Measurements from ENCODE around the gene FAM181A. TPM values are rescaled to one million over a fixed set of nuclear protein-coding genes. Genes with fewer than 3 reads are reported as not detected.

The FAM181A gene
- total and polyA plus RNA-seq, 2 experiments from 2014 or later, result not detected

GRCh38 chr14:93930296-93930988, 3.3 kb downstream of the FAM181A start (continued):
- TF ChIP-seq CREB1 (CRISPR knock-in tag; IDR thresholded peaks at IDR 0.05; ENCODE audit: low read depth) (no peak), EZH2phosphoT487 (IDR thresholded peaks at IDR 0.05; ENCODE audit: unreplicated experiment) (no peak), ZNF331 (CRISPR knock-in tag; IDR thresholded peaks at IDR 0.05; ENCODE audit: low read depth) (no peak), NANOG (IDR thresholded peaks at IDR 0.05; ENCODE audit: borderline replicate concordance) (no peak)
- TF ChIP-seq, protein P1, sequence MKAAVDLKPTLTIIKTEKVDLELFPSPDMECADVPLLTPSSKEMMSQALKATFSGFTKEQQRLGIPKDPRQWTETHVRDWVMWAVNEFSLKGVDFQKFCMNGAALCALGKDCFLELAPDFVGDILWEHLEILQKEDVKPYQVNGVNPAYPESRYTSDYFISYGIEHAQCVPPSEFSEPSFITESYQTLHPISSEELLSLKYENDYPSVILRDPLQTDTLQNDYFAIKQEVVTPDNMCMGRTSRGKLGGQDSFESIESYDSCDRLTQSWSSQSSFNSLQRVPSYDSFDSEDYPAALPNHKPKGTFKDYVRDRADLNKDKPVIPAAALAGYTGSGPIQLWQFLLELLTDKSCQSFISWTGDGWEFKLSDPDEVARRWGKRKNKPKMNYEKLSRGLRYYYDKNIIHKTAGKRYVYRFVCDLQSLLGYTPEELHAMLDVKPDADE (IDR thresholded peaks at IDR 0.05), result no peak
- TF ChIP-seq, protein P2, sequence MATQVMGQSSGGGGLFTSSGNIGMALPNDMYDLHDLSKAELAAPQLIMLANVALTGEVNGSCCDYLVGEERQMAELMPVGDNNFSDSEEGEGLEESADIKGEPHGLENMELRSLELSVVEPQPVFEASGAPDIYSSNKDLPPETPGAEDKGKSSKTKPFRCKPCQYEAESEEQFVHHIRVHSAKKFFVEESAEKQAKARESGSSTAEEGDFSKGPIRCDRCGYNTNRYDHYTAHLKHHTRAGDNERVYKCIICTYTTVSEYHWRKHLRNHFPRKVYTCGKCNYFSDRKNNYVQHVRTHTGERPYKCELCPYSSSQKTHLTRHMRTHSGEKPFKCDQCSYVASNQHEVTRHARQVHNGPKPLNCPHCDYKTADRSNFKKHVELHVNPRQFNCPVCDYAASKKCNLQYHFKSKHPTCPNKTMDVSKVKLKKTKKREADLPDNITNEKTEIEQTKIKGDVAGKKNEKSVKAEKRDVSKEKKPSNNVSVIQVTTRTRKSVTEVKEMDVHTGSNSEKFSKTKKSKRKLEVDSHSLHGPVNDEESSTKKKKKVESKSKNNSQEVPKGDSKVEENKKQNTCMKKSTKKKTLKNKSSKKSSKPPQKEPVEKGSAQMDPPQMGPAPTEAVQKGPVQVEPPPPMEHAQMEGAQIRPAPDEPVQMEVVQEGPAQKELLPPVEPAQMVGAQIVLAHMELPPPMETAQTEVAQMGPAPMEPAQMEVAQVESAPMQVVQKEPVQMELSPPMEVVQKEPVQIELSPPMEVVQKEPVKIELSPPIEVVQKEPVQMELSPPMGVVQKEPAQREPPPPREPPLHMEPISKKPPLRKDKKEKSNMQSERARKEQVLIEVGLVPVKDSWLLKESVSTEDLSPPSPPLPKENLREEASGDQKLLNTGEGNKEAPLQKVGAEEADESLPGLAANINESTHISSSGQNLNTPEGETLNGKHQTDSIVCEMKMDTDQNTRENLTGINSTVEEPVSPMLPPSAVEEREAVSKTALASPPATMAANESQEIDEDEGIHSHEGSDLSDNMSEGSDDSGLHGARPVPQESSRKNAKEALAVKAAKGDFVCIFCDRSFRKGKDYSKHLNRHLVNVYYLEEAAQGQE (IDR thresholded peaks at IDR 0.05; ENCODE audit: unreplicated experiment), result no peak

GRCh38 chr14:93930989-93931307, 3.8 kb downstream of the FAM181A start:
- no peak overlapping the region for H3K27ac Mint-ChIP-seq
- Histone ChIP-seq H3F3A (replicated peaks; ENCODE audit: low read depth) (no peaks in the 10 kb centered on the region), H3K4me2 (no peak overlapping the region), H3K27ac (ENCODE audit: low read depth) (no peak overlapping the region), H3K4me3 (no peak overlapping the region), H3K9me2 (ENCODE audit: insufficient read depth) (no peaks in the 10 kb centered on the region), H3K79me2 (replicated peaks; ENCODE audit: insufficient read depth) (no peaks in the 10 kb centered on the region), H2AFZ (no peak overlapping the region), H3K4me1 (ENCODE audit: insufficient read depth) (no peaks in the 10 kb centered on the region), H4K20me1 (replicated peaks; ENCODE audit: insufficient read depth) (no peaks in the 10 kb centered on the region), H3K27me3 (ENCODE audit: insufficient read depth) (no peaks in the 10 kb centered on the region), H3K36me3 (ENCODE audit: insufficient read depth) (no peaks in the 10 kb centered on the region)
- H3K4me3 Mint-ChIP-seq, result no peak overlapping the region
- no peaks in the 10 kb centered on the region; the same call in 2 of the 3 replicates for H3K36me3 Mint-ChIP-seq (ENCODE audit: low read depth)
- H3K9me3 Mint-ChIP-seq, result no peaks in the 10 kb centered on the region
- DNase-seq (ENCODE audit: low spot score) (no peak), ATAC-seq (no peak)
- H3K4me1 Mint-ChIP-seq, result no peaks in the 10 kb centered on the region; the same call in 2 of the 3 replicates
- peaks cover 12% of the 10 kb centered on the region for H3K27me3 Mint-ChIP-seq (ENCODE audit: insufficient read depth, low read depth, poor library complexity)
- TF ChIP-seq STAT1 (IDR thresholded peaks at IDR 0.05; ENCODE audit: unreplicated experiment) (no peak), ZNF462 (CRISPR knock-in tag; IDR thresholded peaks at IDR 0.05) (no peak), NANOG (IDR thresholded peaks at IDR 0.05; ENCODE audit: borderline replicate concordance) (no peak)
- TF ChIP-seq, protein P1 (IDR thresholded peaks at IDR 0.05), result no peak
- TF ChIP-seq, protein P2 (IDR thresholded peaks at IDR 0.05; ENCODE audit: unreplicated experiment), result no peak
